A673 (cell line): ENCODE measurements around the gene METTL25B.

Experiments used
- CTCF ChIP-seq: fragments of 300-800, 200-600 bp; sonication (generic); conservative IDR thresholded peaks from 2 replicates; pipeline ENCODE4 v1.5.1; 2017; ENCODE audit warnings: low read depth, mild to moderate bottlenecking, antibody characterized with exemption, low read length, moderate library complexity, mixed read lengths
- EZH2 ChIP-seq: fragments of 200-600 bp; sonication (generic); IDR thresholded peaks from 2 replicates; pipeline ENCODE4 v1.6.1; 2017; ENCODE audit warnings: borderline replicate concordance, low read depth, mild to moderate bottlenecking, mixed read lengths, antibody characterized with exemption, low read length; ENCODE audit not compliant: poor library complexity, severe bottlenecking

- TF ChIP-seq CTCF (no peak), EZH2 (no peak)
Observed at GRCh38 chr1:156711011-156711817, 17.1 kb upstream of the METTL25B start.
